NCI-H1417 treated with DMSO at 0.1 percent for 48 hours (cell line): ENCODE data around the gene CCT7.
"Not testable (repeated sequence)": the region's sequence is repeated elsewhere in the genome, so short reads cannot be mapped to it uniquely, and the experiment has no call there.

Experiments
- DNase-seq: peaks from one replicate; lab custom pipeline; 2025; lab: John Stamatoyannopoulos, UW

Gene CCT7

DNA sequence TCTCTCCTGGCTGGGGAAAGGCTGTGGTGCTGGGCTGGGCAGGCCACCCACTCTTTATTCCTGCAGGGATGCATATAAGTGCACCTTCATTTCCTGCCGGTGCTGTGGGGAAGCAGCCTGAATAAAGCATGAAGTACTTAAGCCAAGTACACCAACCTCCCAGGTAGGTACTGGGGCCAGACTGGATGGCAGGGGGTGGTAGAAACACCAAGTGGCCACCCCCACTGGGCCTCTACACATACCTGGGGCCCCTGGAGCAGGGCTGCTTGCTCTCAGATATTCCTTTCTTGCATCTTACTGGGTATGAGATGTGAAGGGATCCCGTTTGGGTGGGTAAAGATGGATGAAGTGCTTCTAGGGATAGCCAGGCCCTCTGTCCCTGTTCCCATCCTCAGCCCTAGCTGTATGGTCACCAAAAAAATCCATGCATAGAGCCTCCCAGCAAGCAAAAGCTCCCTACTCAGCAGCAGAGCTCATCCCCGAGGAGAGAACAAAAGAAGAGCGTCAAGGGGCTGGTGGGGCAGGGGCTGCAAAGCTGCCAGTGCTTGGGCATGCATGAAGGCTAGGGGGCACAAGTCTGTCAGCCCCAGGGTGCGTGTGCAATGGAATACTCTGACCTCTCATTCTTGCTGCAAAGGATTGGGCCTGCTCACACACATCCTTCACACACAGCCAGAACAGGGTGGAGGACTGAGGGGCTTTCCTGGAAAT, 22.0 kb downstream of the CCT7 start:
- no peak for DNase-seq

- DNase-seq, result no peak
These were observed 22.5 kb downstream of the CCT7 start for GRCh38 chr2:73256618-73256922.

GRCh38 chr2:73257021-73257420, 22.9 kb downstream of the CCT7 start:
- no peak for DNase-seq

DNA sequence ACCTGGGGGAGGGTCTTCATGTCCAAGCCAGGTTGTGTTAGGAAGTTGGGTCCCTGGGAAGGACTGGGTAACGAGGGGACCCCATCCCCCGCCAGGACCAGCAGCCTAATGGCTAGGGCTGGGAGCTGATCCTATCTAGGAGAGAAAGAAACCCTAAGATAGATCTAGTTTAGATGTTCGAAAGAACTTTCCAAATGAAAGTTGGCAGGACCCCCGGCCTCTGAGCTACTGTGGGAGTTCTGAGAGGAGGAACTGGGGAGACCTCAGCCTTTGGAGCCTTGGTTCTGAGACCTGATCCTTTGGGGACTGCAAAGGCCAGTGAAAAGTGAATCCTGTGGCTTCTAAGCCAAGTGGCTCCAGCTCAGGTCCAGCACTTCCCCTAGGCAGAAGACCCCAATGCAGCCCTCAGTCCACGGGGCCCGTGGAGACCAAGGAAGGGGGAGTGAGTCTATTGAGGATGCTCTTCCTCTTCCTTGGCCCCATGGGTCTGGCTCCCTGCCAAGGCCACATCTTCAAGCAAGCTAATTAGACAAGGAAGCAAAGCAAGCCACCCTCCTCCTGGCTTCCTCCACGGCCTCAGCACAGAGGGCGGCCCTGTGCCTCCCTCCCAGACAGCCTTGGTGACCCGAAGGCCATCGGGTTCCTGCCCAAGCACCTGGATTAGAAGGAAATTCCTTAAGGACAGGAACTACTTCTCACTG, 23.5 kb downstream of the CCT7 start:
- DNase-seq, result no peak

DNA sequence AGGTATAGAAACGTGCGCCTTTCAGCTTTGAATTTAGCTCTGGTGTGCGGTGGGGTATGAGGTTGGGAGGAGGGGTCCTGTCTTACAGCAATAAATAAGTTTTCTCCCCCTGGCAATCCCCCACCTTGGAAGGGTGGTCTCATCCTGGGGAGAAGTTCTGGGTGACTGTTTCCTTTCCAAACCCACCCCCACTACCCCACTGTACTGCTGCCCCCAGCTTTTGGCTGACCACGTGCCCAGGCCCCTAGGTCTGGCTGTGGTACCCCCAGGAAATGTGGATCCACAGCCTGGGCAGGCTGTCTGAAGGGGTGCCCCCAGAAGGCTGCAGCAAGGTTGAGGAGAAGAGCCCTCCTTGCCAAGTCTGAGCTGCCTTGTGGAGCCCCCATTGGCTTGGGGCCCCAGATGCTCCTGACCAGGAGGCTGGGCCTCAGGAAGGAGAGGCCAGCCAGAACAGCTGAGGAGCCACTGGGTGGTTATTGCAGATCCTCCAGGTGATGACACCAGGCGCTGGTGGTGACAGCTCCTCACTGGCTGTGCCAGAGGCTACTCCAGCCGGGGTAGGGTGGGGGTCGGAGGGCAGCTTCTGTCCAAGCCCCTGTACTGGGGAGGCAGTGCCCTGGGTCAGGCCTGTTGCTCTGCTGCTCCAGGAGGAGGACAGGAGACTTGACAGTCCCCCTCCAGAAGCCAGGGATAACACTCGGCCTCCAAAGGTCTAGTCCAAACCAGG, 24.2 kb downstream of the CCT7 start:
- DNase-seq, result no peak

GRCh38 chr2:73258913-73259215, 24.8 kb downstream of the CCT7 start:
- DNase-seq, result no peak

GRCh38 chr2:73259276-73259675, 25.2 kb downstream of the CCT7 start:
- DNase-seq, result no peak

GRCh38 chr2:73259704-73260337, 25.7 kb downstream of the CCT7 start:
- DNase-seq, result no peak

DNA sequence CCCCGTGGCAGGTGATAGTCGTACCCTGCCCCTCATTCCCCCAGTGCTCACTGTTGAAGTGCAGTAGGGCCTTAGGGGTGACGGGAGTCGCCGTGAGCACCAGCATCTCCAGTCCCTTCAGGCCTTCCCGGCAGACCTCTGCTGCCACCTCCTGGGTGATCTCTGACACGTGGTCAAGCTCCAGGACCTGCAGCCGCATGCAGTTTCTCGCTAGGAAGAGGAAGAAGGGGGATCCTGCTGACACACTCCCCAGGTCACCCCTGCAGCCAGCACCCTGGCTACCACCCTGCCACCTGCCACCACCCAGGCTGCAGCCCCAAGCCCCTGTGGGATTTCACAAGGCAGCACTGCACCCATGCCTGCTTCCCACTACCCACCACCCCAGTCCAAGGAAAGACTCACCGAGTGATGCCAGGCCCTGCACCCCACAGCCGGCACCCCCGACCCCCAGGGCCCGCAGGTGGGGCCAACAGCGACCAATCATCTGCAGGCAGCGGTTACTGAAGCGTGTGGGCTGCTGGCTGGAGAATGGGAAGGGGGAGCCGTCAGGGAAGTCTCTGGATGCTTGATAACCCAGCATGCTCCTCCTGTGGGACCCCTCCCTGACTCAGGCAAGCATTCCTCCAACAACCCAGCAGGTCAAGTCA, 26.4 kb downstream of the CCT7 start:
- DNase-seq, result no peak

- DNase-seq, result no peak
These were observed 28.1 kb downstream of the CCT7 start for GRCh38 chr2:73262108-73262651.

GRCh38 chr2:73262691-73263429, 28.8 kb downstream of the CCT7 start:
- DNase-seq, result not testable (repeated sequence)

DNA sequence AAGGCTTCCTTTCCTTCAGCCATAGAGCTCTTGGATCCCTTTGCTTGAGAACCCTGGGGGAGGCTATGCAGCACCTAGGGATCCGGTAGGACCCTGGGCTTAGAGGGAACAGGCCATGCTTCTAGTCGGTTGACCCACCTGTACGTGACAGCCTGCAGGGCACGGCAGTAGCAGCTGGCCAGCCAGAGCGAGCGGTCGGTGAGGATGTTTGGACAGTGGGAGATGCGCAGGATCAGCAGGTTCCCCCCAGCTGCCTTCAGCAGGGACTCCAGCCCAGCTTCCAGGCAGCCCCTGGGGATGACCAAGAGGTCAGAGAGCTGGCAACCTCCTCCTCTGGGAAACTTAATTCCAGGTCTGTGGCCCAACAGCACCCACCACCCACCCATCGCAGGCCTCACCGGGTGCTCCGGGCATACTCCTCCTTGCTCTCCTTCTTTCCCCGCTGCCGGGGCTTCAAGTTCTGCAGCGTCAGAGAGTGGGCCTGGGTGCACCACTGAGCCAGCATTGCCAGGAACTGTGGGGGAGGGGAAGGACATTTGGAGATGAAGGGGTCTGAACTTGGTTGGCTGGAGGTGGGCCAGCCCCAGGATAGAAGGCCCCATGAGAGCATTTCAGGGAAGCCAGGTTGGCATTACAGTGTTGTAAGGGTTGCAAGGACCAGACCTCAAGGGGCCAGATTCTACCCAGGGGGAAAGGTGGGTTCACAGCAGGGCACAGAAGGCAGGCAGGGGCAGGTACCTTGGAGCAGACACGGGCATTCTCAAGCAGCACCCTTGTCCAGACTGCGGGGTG, 29.6 kb downstream of the CCT7 start:
- no peak for DNase-seq

DNA sequence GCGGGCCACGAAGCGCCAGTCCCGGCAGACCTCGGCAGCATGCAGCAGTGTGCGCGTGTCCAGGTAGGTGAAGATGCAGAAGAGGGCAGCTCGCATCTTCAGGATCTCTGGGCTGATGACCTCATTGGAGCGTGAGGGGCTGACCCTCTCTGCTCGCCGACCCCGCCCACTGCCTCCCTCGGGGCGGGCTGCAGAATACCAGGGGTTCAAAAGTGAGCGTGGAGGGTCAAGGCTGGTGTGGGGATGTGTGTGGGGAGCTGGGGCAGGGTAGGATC, 30.2 kb downstream of the CCT7 start:
- DNase-seq, result no peak

- no peak for DNase-seq
These were observed 30.7 kb downstream of the CCT7 start for GRCh38 chr2:73264783-73265182.

DNA sequence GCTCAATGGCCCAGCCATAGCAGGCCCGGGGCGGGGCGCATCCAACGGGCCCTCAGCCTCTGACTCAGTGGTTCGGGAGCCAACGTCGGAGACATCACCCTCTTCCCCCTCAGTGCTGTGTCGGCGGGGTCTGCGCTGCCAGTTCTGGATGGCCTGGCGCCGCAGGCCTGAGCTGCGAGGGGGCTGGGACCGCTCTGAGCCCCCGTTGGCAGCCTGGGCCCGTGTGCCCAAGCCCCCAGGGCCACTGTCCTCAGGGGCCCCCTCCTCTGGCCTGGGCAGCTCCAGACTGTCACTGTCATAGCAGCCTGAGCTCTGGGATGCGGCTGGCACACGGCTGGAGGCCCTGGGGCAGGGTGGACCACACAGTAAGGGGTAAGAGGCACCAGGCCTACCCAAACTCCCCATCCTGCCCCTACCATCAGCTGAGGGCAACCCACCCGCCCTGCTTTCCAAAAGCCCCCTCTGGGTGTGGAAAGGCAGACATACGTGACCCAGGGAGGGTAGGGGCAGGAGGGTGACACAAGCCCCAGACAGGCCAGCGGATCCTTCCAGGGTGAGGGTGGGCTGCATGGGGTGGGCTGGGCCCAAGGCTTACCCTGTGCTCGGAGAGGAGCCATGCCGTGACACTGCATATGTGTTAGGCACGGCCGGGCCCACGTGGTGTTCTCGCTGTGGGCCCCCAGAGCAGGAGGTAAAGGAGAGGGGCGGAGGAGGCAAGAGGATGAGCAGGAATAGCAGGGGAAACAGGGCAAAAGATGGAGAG, 31.4 kb downstream of the CCT7 start:
- DNase-seq, result no peak

DNA sequence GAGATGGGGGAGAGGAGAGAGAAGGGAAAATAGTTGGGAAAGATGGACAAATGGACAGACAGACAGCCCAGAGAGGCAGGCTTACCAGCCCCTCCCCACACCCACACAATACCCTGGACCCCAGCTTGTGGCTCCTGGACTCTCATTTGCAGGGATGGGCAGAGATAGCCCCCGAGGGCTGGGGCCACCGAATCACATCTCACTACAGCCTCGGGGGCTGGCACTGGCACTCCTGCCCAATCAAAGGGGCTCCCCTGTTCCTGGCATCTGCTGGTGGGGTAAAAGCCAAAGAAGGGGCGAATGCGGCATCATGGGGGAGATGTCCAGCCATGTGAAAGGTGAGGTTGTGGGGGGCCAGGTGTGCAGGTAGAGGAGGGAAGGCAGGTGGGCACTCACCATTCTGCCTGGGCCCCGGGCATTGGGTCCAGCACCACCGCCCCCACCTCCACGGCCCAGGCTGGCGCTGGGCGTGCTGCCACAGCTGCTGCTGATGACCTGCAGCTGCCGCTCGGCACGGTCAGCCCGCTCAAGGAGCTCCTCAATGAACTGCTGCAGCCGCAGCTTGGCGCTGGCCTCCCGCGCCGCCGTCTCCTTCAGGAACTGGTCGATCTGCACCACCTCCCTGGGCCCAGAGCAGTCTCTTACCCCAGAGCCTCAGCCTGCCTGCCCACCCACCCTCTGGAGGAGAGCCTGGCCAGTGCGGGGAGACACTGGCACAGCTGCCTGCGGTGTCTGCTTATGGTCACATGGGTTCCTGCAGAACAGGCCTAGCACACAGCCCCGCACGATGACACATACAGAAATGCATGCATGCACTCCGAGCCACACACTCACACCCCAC, 32.2 kb downstream of the CCT7 start:
- DNase-seq, result no peak

DNA sequence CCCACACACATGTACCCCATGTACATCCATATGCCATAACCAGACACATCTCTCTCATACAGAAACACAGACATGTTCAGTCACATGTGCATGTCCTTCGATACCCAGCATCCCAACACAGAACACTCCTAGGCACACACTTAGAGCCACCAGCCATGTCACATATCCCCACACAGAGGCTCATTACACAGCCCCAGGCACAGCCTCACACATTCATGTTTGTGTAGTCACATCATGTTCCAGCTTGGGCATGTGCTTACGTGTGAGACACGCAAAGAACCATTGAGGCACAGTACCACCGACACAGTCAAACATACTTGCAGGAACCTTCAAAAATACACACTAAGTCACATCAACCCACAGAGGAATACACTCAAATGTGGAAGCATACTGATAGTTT, 32.9 kb downstream of the CCT7 start:
- no peak for DNase-seq

DNA sequence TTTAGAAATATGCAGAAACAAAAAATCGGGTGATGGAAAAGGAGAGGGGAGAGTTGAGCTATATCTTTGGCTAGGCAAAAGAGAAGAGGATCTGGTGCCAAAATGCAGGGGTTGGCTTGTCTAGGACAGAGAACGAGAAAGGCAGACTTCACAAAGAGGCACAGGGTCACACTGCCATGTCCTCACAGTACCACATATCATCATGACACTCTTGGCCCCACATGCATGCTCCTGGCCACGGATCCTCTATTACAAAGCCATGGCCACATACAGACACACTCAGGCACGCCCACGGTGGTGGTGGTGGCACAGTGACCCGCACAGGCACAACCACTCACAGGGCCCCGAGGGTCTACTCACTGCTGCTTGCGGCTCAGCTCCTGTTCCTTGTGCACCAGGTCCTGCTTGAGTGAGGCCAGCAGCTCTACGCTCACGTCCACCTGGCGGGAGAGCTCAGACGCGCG, 34.3 kb downstream of the CCT7 start:
- DNase-seq, result no peak
